GF-D8 (cell line): ENCODE results near the gene KRTAP2-4.
"Not testable (repeated sequence)": the region's sequence is repeated elsewhere in the genome, so short reads cannot be mapped to it uniquely, and the experiment has no call there.

Experiments
- DNase-seq: peaks from one replicate; lab custom pipeline; 2025; lab: John Stamatoyannopoulos, UW

Gene KRTAP2-4

GRCh38 chr17:41037853-41038350 is 27.8 kb downstream of the KRTAP2-4 start:
- no peak for DNase-seq

DNA sequence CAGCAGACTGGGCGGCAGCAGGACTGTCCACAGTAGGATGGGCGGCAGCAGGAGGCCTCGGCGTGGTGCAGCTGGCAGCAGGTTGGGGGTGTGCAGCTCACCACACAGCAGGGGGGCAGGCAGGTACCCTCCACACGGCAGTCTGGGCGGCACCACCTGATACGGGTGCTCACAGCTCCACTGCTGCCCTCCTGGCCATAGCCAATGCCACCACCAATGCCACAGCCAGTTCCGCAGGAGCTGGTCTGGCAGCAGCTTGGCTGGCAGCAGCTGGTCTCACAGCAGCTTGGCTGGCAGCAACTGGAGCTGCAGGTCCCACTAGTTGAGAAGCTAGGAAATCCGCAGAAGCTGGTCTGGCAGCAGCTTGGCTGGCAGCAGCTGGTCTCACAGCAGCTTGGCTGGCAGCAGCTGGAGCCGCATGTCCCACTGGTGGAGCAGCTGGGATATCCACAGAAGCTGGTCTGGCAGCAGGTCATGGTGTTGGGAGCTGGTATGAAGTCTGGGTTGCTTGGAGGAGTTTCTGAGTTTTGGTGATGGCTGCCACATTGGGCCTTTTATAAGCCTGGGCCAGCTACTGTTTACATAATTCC is 31.2 kb downstream of the KRTAP2-4 start, which contains the start of gene KRTAP1-3:
TSS of gene KRTAP1-3 (minus strand) at position 529 of the 590 bp plus-strand sequence. CDS start at position 476, 53 bp downstream.
- not testable (repeated sequence) for DNase-seq

GRCh38 chr17:41029633-41030245 is 35.9 kb downstream of the KRTAP2-4 start, which contains the start of gene KRTAP1-4:
Gene KRTAP1-4, minus strand, starts transcription at chr17:41030195. Its CDS starts 117 bp downstream, at chr17:41030078.
- DNase-seq, result no peak

- no peak for DNase-seq
These were observed 38.8 kb downstream of the KRTAP2-4 start, which contains the start of gene KRTAP1-5 for GRCh38 chr17:41026715-41027471. Gene KRTAP1-5, minus strand, starts transcription at chr17:41027208. Its CDS starts 53 bp downstream, at chr17:41027155.

DNA sequence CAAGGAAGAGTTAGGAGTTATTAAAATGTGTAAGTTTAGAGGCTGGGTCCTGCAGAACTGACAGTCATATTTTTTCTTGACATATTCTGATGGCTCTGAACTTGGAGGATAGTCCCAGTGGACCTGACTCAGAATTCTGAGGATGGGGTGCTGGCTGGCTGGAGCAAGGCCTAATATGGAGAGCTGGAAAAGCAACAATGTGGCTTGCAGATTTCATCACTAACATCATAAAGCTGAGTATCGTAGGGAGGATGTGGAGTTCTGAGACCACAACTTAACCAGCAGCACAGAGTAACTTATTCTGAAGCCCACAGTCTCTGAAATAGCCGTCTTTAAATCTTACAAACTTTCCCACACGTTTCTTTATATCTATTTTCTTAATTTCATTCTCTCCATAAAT is 41.0 kb downstream of the KRTAP2-4 start:
- DNase-seq, result no peak

GRCh38 chr17:41020336-41020735 is 45.3 kb downstream of the KRTAP2-4 start:
- DNase-seq, result no peak

GRCh38 chr17:41019415-41019814 is 46.3 kb downstream of the KRTAP2-4 start:
- no peak for DNase-seq

DNA sequence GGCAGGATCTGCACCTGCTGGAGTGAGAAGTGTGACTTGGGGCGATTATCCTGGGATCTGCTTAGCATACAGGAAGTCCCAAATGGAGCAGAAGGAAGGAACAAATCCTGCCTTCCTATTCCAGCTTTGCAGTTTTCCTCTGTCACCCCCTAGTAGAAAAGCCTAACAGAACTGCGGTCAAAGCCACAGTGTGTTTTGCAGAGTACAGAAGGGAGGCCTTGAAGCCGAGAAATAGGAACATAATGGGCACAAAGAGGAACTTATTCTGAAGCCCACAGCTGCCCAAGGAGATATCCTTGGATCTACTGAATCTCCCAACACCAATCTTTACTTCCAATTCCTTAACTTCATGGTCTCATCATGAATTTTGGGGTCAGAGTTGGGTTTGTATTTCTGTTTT is 47.1 kb downstream of the KRTAP2-4 start:
- DNase-seq, result no peak

GRCh38 chr17:41016578-41017215 is 49.0 kb downstream of the KRTAP2-4 start:
- DNase-seq, result no peak

DNA sequence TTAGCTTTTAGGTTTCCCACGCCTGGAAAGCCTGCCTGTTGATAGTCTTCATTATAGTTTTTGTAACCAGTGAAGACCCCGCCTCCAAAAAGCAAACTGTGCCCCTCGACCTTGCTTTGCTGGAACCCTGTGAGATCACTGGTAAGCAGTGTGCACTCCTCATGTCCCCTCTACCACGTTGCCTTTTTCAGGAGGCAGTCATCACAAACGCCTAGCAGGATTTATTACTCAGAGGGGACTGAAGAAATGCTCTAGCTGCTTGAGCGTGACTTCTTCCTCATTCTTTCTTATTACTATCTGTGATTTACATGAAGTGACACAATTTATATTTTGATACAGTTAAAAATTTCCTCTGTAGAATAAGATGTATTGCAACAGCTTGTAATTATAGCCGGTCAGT is 50.2 kb downstream of the KRTAP2-4 start:
- no peak for DNase-seq
